DOHH2 (cell line): ENCODE measurements around the gene SMC5.

Source experiments
- H3F3A ChIP-seq: fragments of 200-600 bp; sonication (generic), shearing (Covaris generic); 2 replicates; pipeline ENCODE4 v1.6.0; 2016; ENCODE audit warnings: antibody characterized with exemption, mild to moderate bottlenecking; ENCODE audit not compliant: control insufficient read depth, insufficient read depth
- H3K27ac ChIP-seq: fragments of 200-600 bp; sonication (generic); 2 replicates; pipeline ENCODE4 v1.5.1; 2014; ENCODE audit warnings: low read depth, mild to moderate bottlenecking, low read length, moderate library complexity
- H3K27me3 ChIP-seq: fragments of 200-600 bp; sonication (generic); 2 replicates; pipeline ENCODE4 v1.6.1; 2014; ENCODE audit warnings: mild to moderate bottlenecking, low read length, mixed read lengths; ENCODE audit not compliant: control insufficient read depth
- H3K36me3 ChIP-seq: fragments of 200-600 bp; sonication (generic); 2 replicates; pipeline ENCODE4 v1.6.1; 2014; ENCODE audit warnings: mild to moderate bottlenecking, low read length, moderate library complexity, mixed read lengths; ENCODE audit not compliant: control insufficient read depth
- H3K4me1 ChIP-seq: fragments of 200-600 bp; sonication (generic); 2 replicates; pipeline ENCODE4 v1.6.1; 2014; ENCODE audit warnings: mild to moderate bottlenecking, low read length, mixed read lengths; ENCODE audit not compliant: control insufficient read depth
- H3K4me2 ChIP-seq: fragments of 200-600 bp; sonication (generic); 2 replicates; pipeline ENCODE4 v1.6.0; 2014; ENCODE audit warnings: mild to moderate bottlenecking, low read length, moderate library complexity
- H3K4me3 ChIP-seq: fragments of 200-600 bp; sonication (generic); 2 replicates; pipeline ENCODE4 v1.5.1; 2014; ENCODE audit warnings: mild to moderate bottlenecking, low read length, mixed read lengths
- H3K79me2 ChIP-seq: fragments of 200-600 bp; sonication (generic); 2 replicates; pipeline ENCODE4 v1.6.1; 2014; ENCODE audit warnings: mild to moderate bottlenecking, low read length, mixed read lengths; ENCODE audit not compliant: control insufficient read depth
- H3K9me2 ChIP-seq: fragments of 200-600 bp; sonication (generic); replicated peaks from 2 replicates; pipeline ENCODE4 v1.6.1; 2014; ENCODE audit warnings: mild to moderate bottlenecking, low read length, mixed read lengths; ENCODE audit not compliant: control insufficient read depth
- H3K9me3 ChIP-seq: fragments of 200-600 bp; sonication (generic); 2 replicates; pipeline ENCODE4 v1.6.1; 2014; ENCODE audit warnings: antibody characterized with exemption, low read length, mixed read lengths; ENCODE audit not compliant: control insufficient read depth, insufficient read depth
- H4K20me1 ChIP-seq: fragments of 200-600 bp; sonication (generic); 2 replicates; pipeline ENCODE4 v1.6.0; 2014; ENCODE audit warnings: low read depth, mild to moderate bottlenecking, antibody characterized with exemption, low read length, moderate library complexity; ENCODE audit not compliant: control insufficient read depth, insufficient read depth
- CTCF ChIP-seq: fragments of 200-600 bp; sonication (generic); IDR thresholded peaks from one replicate; pipeline ENCODE4 v1.5.1; 2014; ENCODE audit warnings: antibody characterized with exemption, mild to moderate bottlenecking, low read depth, low read length; ENCODE audit not compliant: poor library complexity, severe bottlenecking
- EZH2phosphoT487 ChIP-seq: fragments of 200-600 bp; sonication (generic); IDR thresholded peaks from 2 replicates; pipeline ENCODE4 v1.6.1; 2017; ENCODE audit warnings: borderline replicate concordance, mild to moderate bottlenecking, antibody characterized with exemption, low read length, moderate library complexity, mixed read lengths

The SMC5 gene

GRCh38 chr9:70257502-70257901 is 1.3 kb upstream of the SMC5 start:
- peaks cover 51% of the 10 kb centered on the region for H3K4me1 ChIP-seq
- no peaks in the 10 kb centered on the region for H3K27me3 ChIP-seq
- no peaks in the 10 kb centered on the region for H3K9me3 ChIP-seq
- H3K4me3 ChIP-seq = peak overlapping the region; percentile 90
- TF ChIP-seq EZH2phosphoT487 (no peak), CTCF (no peak)
- peaks cover 17% of the 10 kb centered on the region for H4K20me1 ChIP-seq
- no peak overlapping the region for H3K27ac ChIP-seq
- H3K9me2 ChIP-seq = no peaks in the 10 kb centered on the region
- 0 out of 2 replicates have a peak, but pooled peaks cover 5% of the 10 kb centered on the region for H3F3A ChIP-seq
- peak overlapping the region; percentile 92 for H3K4me2 ChIP-seq
- peaks cover 32% of the 10 kb centered on the region for H3K36me3 ChIP-seq
- H3K79me2 ChIP-seq = peaks cover 46% of the 10 kb centered on the region

GRCh38 chr9:70257991-70258691 is 637 bp upstream of the SMC5 start:
- Histone ChIP-seq H3K9me3 (no peaks in the 10 kb centered on the region), H3K36me3 (peaks cover 38% of the 10 kb centered on the region), H4K20me1 (peaks cover 20% of the 10 kb centered on the region), H3F3A (0 out of 2 replicates have a peak, but pooled peaks cover 5% of the 10 kb centered on the region), H3K4me2 (peak overlapping the region; percentile 92), H3K79me2 (peaks cover 53% of the 10 kb centered on the region), H3K4me1 (peaks cover 58% of the 10 kb centered on the region), H3K27ac (peak overlapping the region; percentile 52), H3K9me2 (no peaks in the 10 kb centered on the region), H3K4me3 (peak overlapping the region; percentile 90), H3K27me3 (no peaks in the 10 kb centered on the region)
- no peak for TF ChIP-seq CTCF
- no peak for TF ChIP-seq EZH2phosphoT487

GRCh38 chr9:70259512-70259802 is 679 bp downstream of the SMC5 start:
- 0 out of 2 replicates have a peak, but pooled peaks cover 5% of the 10 kb centered on the region for H3F3A ChIP-seq
- no peak for TF ChIP-seq EZH2phosphoT487
- TF ChIP-seq CTCF = no peak
- H4K20me1 ChIP-seq = peaks cover 20% of the 10 kb centered on the region
- H3K4me3 ChIP-seq = peak overlapping the region; percentile 90
- peaks cover 58% of the 10 kb centered on the region for H3K4me1 ChIP-seq
- no peaks in the 10 kb centered on the region for H3K9me3 ChIP-seq
- H3K27ac ChIP-seq = peak overlapping the region; percentile 52
- H3K36me3 ChIP-seq = peaks cover 51% of the 10 kb centered on the region
- H3K9me2 ChIP-seq = no peaks in the 10 kb centered on the region
- H3K79me2 ChIP-seq = peaks cover 66% of the 10 kb centered on the region
- H3K4me2 ChIP-seq = peak overlapping the region; percentile 92
- H3K27me3 ChIP-seq = no peaks in the 10 kb centered on the region
